Measurements from ENCODE around the gene LEKR1. TPM values are rescaled to one million over a fixed set of nuclear protein-coding genes. Genes with fewer than 3 reads are reported as not detected.
"Not testable (repeated sequence)": the region's sequence is repeated elsewhere in the genome, so short reads cannot be mapped to it uniquely, and the experiment has no call there.

LEKR1 gene
- total and polyA plus RNA-seq, 2 donors (not counting 1 experiment from before 2014, with no cell fraction given): 0.94 to 4.7 TPM

- Histone ChIP-seq H2AFZ (ENCODE audit: insufficient read depth, low read depth, low read length, poor library complexity, severe bottlenecking) (no peak overlapping the region), H3K4me1 (ENCODE audit: control insufficient read depth in 2 of 2, insufficient read depth in 2 of 2, low read length in 2 of 2) (no peaks in the 10 kb centered on the region), H3K79me2 (ENCODE audit: control insufficient read depth, insufficient read depth, low read length) (no peaks in the 10 kb centered on the region), H3K9ac (ENCODE audit: low read length) (no peak overlapping the region), H4K20me1 (ENCODE audit: control insufficient read depth, insufficient read depth, low read length, poor library complexity, severe bottlenecking) (no peaks in the 10 kb centered on the region), H3K36me3 (replicated peaks in 1 of 2; ENCODE audit: control extremely low read depth in 1 of 2, control insufficient read depth in 1 of 2, extremely low read depth in 1 of 2, insufficient read depth in 2 of 2, low read length in 1 of 2) (no peaks in the 10 kb centered on the region), H3K9me3 (ENCODE audit: control extremely low read depth in 1 of 3, control insufficient read depth in 2 of 3, insufficient read depth in 1 of 3, low read length in 2 of 3) (no peaks in the 10 kb centered on the region), H3K4me3 (ENCODE audit: control extremely low read depth in 1 of 5, extremely low read depth in 1 of 5, insufficient read depth in 1 of 5, low read depth in 2 of 5, low read length in 4 of 5) (no peak overlapping the region), H3K4me2 (replicated peaks; ENCODE audit: low read depth, low read length, poor library complexity, severe bottlenecking) (no peak overlapping the region), H3K27me3 (replicated peaks in 1 of 4; ENCODE audit: control extremely low read depth in 1 of 4, control insufficient read depth in 3 of 4, insufficient read depth in 4 of 4, low read length in 3 of 4) (no peaks in the 10 kb centered on the region), H3K27ac (ENCODE audit: low read length in 2 of 2) (no peak overlapping the region)
- intact Hi-C loops (cut with micrococcal nuclease): loop anchor here (10.0 kb wide), 1 partner anchor 45 kb away; no protein-coding TSS in a partner anchor
- H3K9me3 Mint-ChIP-seq (ENCODE audit: insufficient read depth): no peaks in the 10 kb centered on the region
- TF ChIP-seq CTCF (IDR thresholded peaks at IDR 0.05) (no peak), EZH2 (IDR thresholded peaks at IDR 0.05; ENCODE audit: borderline replicate concordance, insufficient read depth, low read depth, low read length, poor library complexity, severe bottlenecking) (no peak)
- DNase-seq (no peak), ATAC-seq (ENCODE audit: low read depth) (no peak)
- CTCF ChIA-PET: no interaction called here
- POLR2A ChIA-PET: no interaction called here
- no CpG with 5 or more reads among the region's 3 CpGs for WGBS (ENCODE audit: insufficient coverage)
- no peak overlapping the region for H3K27ac Mint-ChIP-seq
- H3K4me1 Mint-ChIP-seq: no peaks in the 10 kb centered on the region
- no peaks in the 10 kb centered on the region for H3K27me3 Mint-ChIP-seq
- no peak overlapping the region for H3K4me3 Mint-ChIP-seq
Measured at GRCh38 chr3:156910022-156910421, 83.9 kb downstream of the LEKR1 start.

DNA sequence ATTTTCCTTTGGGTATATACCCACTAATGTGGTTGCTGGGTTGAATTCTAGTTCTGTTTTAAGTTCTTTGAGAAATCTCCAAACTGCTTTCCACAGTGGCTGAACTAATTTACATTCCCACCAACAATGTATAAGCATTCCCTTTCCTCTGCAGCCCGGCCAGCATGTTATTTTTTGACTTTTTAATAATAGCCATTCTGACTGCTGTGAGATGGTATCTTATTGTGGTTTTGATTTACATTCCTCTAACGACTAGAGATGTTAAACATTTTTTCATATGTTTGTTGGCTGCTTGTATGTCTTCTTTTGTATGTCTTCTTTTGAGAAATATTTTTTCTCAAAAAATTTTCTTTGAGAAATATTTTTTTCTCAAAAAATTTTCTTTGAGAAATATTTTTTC lies 84.7 kb downstream of the LEKR1 start:
- H3K27ac ChIP-seq (ENCODE audit: low read length in 2 of 2); H3K9ac ChIP-seq (ENCODE audit: low read length); CTCF ChIA-PET; DNase-seq; H3K36me3 ChIP-seq (replicated peaks in 1 of 2; ENCODE audit: control extremely low read depth in 1 of 2, control insufficient read depth in 1 of 2, extremely low read depth in 1 of 2, insufficient read depth in 2 of 2, low read length in 1 of 2); H3K4me3 ChIP-seq (ENCODE audit: control extremely low read depth in 1 of 5, extremely low read depth in 1 of 5, insufficient read depth in 1 of 5, low read depth in 2 of 5, low read length in 4 of 5); H3K4me1 Mint-ChIP-seq; POLR2A ChIA-PET; H3K27ac Mint-ChIP-seq; H4K20me1 ChIP-seq (ENCODE audit: control insufficient read depth, insufficient read depth, low read length, poor library complexity, severe bottlenecking); H3K4me1 ChIP-seq (ENCODE audit: control insufficient read depth in 2 of 2, insufficient read depth in 2 of 2, low read length in 2 of 2); H3K9me3 ChIP-seq (ENCODE audit: control extremely low read depth in 1 of 3, control insufficient read depth in 2 of 3, insufficient read depth in 1 of 3, low read length in 2 of 3); H3K27me3 ChIP-seq (replicated peaks in 1 of 4; ENCODE audit: control extremely low read depth in 1 of 4, control insufficient read depth in 3 of 4, insufficient read depth in 4 of 4, low read length in 3 of 4); H3K9me3 Mint-ChIP-seq (ENCODE audit: insufficient read depth); H3K4me3 Mint-ChIP-seq; H3K27me3 Mint-ChIP-seq; H3K79me2 ChIP-seq (ENCODE audit: control insufficient read depth, insufficient read depth, low read length); H2AFZ ChIP-seq (ENCODE audit: insufficient read depth, low read depth, low read length, poor library complexity, severe bottlenecking); ATAC-seq (ENCODE audit: low read depth); H3K4me2 ChIP-seq (replicated peaks; ENCODE audit: low read depth, low read length, poor library complexity, severe bottlenecking): not testable (repeated sequence)
- intact Hi-C loops (cut with micrococcal nuclease): loop anchor here (10.0 kb wide), 1 partner anchor 46 kb away; no protein-coding TSS in a partner anchor
- no CpG with 5 or more reads among the region's 2 CpGs for WGBS (ENCODE audit: insufficient coverage)

DNA sequence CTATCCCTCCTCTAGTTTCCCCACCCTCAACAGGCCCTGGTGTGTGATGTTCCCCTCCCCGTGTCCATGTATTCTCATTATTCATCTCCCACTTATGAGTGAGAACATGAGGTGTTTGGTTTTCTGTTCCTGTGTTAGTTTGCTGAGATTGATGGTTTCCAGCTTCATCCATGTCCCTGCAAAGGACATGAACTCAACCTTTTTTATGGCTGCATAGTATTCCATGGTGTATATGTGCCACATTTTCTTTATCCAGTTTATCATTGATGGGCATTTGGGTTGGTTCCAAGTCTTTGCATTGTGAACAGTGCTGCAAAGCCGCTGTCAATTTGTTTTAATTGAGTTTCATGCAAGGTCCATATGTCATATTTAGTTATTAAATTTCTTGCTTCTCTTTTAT lies 88.1 kb downstream of the LEKR1 start:
- H3K9ac ChIP-seq (ENCODE audit: low read length); H3K27ac Mint-ChIP-seq; CTCF ChIA-PET; H3K4me2 ChIP-seq (replicated peaks; ENCODE audit: low read depth, low read length, poor library complexity, severe bottlenecking); H3K79me2 ChIP-seq (ENCODE audit: control insufficient read depth, insufficient read depth, low read length); H3K4me1 Mint-ChIP-seq; H3K9me3 Mint-ChIP-seq (ENCODE audit: insufficient read depth); DNase-seq; H3K36me3 ChIP-seq (replicated peaks in 1 of 2; ENCODE audit: control extremely low read depth in 1 of 2, control insufficient read depth in 1 of 2, extremely low read depth in 1 of 2, insufficient read depth in 2 of 2, low read length in 1 of 2); H3K4me1 ChIP-seq (ENCODE audit: control insufficient read depth in 2 of 2, insufficient read depth in 2 of 2, low read length in 2 of 2); H3K27me3 Mint-ChIP-seq; H3K4me3 Mint-ChIP-seq; H4K20me1 ChIP-seq (ENCODE audit: control insufficient read depth, insufficient read depth, low read length, poor library complexity, severe bottlenecking); ATAC-seq (ENCODE audit: low read depth); H3K4me3 ChIP-seq (ENCODE audit: control extremely low read depth in 1 of 5, extremely low read depth in 1 of 5, insufficient read depth in 1 of 5, low read depth in 2 of 5, low read length in 4 of 5); H3K9me3 ChIP-seq (ENCODE audit: control extremely low read depth in 1 of 3, control insufficient read depth in 2 of 3, insufficient read depth in 1 of 3, low read length in 2 of 3); H2AFZ ChIP-seq (ENCODE audit: insufficient read depth, low read depth, low read length, poor library complexity, severe bottlenecking); H3K27me3 ChIP-seq (replicated peaks in 1 of 4; ENCODE audit: control extremely low read depth in 1 of 4, control insufficient read depth in 3 of 4, insufficient read depth in 4 of 4, low read length in 3 of 4); POLR2A ChIA-PET; H3K27ac ChIP-seq (ENCODE audit: low read length in 2 of 2): not testable (repeated sequence)
- no CpG with 5 or more reads among the region's 2 CpGs for WGBS (ENCODE audit: insufficient coverage)
- intact Hi-C loops (cut with micrococcal nuclease): loop anchor here (10.0 kb wide), 1 partner anchor 49 kb away; no protein-coding TSS in a partner anchor
